ENCODE measurements around the gene GSTT2B.
"Not testable (repeated sequence)": the region's sequence is repeated elsewhere in the genome, so short reads cannot be mapped to it uniquely, and the experiment has no call there.

The GSTT2B gene

DNA sequence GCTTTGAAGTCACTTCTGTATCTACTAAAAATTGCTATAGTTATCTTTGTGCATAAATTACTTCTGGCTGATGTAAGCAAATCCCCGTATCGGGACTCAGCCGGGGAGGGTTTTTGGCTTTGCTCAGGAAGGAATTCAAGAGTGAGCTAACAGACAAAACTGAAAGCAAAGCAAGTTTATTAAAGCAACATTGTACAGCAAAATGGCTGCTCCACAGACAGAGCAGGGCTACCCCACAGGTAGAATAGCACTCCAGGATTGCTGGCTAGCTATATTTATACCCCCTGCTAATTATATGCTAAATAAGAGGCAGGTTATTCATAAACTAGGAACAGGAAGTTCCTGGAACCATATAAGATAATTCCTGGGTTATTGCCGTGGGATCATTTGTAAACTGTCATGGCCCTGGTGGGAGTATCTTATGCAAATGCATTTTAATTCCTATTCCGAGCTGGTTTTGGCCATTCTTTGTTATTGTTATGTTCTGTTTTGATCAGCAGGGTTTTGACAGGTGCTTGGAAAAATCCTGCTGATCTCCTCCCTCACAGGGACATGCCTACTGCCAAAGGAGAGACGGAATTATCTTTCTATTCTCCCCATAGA is 51.6 kb downstream of the GSTT2B start:
- TF ChIP-seq, protein P1, sequence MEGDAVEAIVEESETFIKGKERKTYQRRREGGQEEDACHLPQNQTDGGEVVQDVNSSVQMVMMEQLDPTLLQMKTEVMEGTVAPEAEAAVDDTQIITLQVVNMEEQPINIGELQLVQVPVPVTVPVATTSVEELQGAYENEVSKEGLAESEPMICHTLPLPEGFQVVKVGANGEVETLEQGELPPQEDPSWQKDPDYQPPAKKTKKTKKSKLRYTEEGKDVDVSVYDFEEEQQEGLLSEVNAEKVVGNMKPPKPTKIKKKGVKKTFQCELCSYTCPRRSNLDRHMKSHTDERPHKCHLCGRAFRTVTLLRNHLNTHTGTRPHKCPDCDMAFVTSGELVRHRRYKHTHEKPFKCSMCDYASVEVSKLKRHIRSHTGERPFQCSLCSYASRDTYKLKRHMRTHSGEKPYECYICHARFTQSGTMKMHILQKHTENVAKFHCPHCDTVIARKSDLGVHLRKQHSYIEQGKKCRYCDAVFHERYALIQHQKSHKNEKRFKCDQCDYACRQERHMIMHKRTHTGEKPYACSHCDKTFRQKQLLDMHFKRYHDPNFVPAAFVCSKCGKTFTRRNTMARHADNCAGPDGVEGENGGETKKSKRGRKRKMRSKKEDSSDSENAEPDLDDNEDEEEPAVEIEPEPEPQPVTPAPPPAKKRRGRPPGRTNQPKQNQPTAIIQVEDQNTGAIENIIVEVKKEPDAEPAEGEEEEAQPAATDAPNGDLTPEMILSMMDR (conservative IDR thresholded peaks at IDR 0.05; ENCODE audit: low read depth, low read length): no peak
- no peak overlapping the region for H3K4me3 ChIP-seq (ENCODE audit: low read depth, low read length)
- peak; percentile 58 for DNase-seq (ENCODE audit: low read depth)

- H3K4me3 ChIP-seq (ENCODE audit: low read depth, low read length): no peak overlapping the region
- TF ChIP-seq, protein P1 (conservative IDR thresholded peaks at IDR 0.05; ENCODE audit: low read depth, low read length): no peak
Measured at GRCh38 chr22:23908587-23909205, 52.3 kb downstream of the GSTT2B start.

DNA sequence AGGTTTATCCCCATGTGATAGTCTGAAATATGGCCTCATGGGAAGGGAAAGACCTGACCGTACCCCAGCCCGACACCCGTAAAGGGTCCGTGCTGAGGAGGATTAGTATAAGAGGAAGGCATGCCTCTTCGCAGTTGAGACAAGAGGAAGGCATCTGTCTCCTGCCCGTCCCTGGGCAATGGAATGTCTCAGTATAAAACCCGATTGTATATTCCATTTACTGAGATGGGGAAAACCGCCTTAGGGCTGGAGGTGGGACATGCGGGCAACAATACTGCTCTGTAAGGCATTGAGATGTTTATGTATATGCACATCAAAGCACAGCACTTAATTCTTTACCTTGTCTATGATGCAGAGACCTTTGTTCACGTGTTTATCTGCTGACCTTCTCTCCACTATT is 53.6 kb downstream of the GSTT2B start:
- DNase-seq (ENCODE audit: low read depth); H3K4me3 ChIP-seq (ENCODE audit: low read depth, low read length): not testable (repeated sequence)

More at GRCh38 chr22:23908587-23909205, 52.3 kb downstream of the GSTT2B start:
- DNase-seq (ENCODE audit: low read depth): no peak
